B cell (primary cell): Measurements from ENCODE around the gene PAPPA. TPM values are rescaled to one million over a fixed set of nuclear protein-coding genes. Genes with fewer than 3 reads are reported as not detected.

ENCODE experiments used
- ATAC-seq: fragments of 200-7000 bp; cut with Tn5 transposase; one replicate; pipeline ENCODE4 v1.10.0; 2021; ENCODE audit warnings: low read depth, mild to moderate bottlenecking, moderate number of reproducible peaks, moderate library complexity
- CTCF ChIA-PET: fragments of 350-600 bp; sonication (Branson Sonifier 250); formaldehyde crosslinking; loops from one replicate; lab custom pipeline; 2021; ENCODE audit warnings: antibody characterized with exemption, inconsistent platforms; lab: Charles Lee
- POLR2A ChIA-PET: fragments of 350-600 bp; sonication (Branson Sonifier 250); formaldehyde crosslinking; loops from one replicate; lab custom pipeline; 2021; ENCODE audit warnings: antibody characterized with exemption; lab: Charles Lee
- DNase-seq: peaks from one replicate; pipeline ENCODE4 v3.0.0; 2013
- H2AFZ ChIP-seq: 2 replicates; pipeline ENCODE4 v1.6.1; 2012; ENCODE audit warnings: mild to moderate bottlenecking, low read depth, low read length; ENCODE audit not compliant: insufficient read depth, poor library complexity, severe bottlenecking
- H3K27ac ChIP-seq, 2 donors: 1 replicate in 1 of 2; 2 replicates in 1 of 2; pipeline ENCODE4 v1.5.1; 2012 to 2013; ENCODE audit warnings: low read length in 2 of 2, mild to moderate bottlenecking in 2 of 2, moderate library complexity in 1 of 2
- H3K27me3 ChIP-seq, 4 experiments: fragments of 200-600 bp in 1 of 4; sonication (generic) in 1 of 4; replicated peaks in 1 of 4; 1 replicate in 2 of 4; 2 replicates in 2 of 4; pipeline versions ENCODE4 v1.6.1 to v1.7.0; 2013 to 2016; ENCODE audit warnings: low read length in 3 of 4, mild to moderate bottlenecking in 2 of 4, mixed read lengths in 1 of 4, moderate library complexity in 1 of 4; ENCODE audit not compliant: insufficient read depth in 4 of 4, control insufficient read depth in 3 of 4; ENCODE audit errors: control extremely low read depth in 1 of 4
- H3K36me3 ChIP-seq, 2 experiments: replicated peaks in 1 of 2; 1 replicate in 1 of 2; 2 replicates in 1 of 2; pipeline versions ENCODE4 v1.6.1 to v1.7.1; 2013; ENCODE audit warnings: low read length in 1 of 2; ENCODE audit not compliant: insufficient read depth in 2 of 2, control insufficient read depth in 1 of 2; ENCODE audit errors: control extremely low read depth in 1 of 2, extremely low read depth in 1 of 2
- H3K4me1 ChIP-seq, 2 donors: fragments of 200-600 bp in 1 of 2; sonication (generic) in 1 of 2; 1 replicate in 1 of 2; 2 replicates in 1 of 2; pipeline versions ENCODE4 v1.5.1 to v1.6.1; 2013 to 2017; ENCODE audit warnings: low read length in 2 of 2; ENCODE audit not compliant: control insufficient read depth in 2 of 2, insufficient read depth in 2 of 2
- H3K4me2 ChIP-seq: replicated peaks from 2 replicates; pipeline ENCODE3; 2012; ENCODE audit warnings: mild to moderate bottlenecking, low read depth, low read length; ENCODE audit not compliant: poor library complexity, severe bottlenecking
- H3K4me3 ChIP-seq, 5 experiments: fragments of 200-600 bp in 1 of 5; sonication (generic) in 1 of 5; 1 replicate in 3 of 5; 2 replicates in 2 of 5; pipeline versions ENCODE4 v1.5.1 to v1.7.0; 2011 to 2016; ENCODE audit warnings: low read length in 4 of 5, mild to moderate bottlenecking in 4 of 5, low read depth in 2 of 5, control low read depth in 1 of 5, moderate library complexity in 1 of 5; ENCODE audit not compliant: insufficient read depth in 1 of 5; ENCODE audit errors: control extremely low read depth in 1 of 5, extremely low read depth in 1 of 5
- H3K79me2 ChIP-seq: fragments of 200-600 bp; sonication (generic); one replicate; pipeline ENCODE4 v1.6.0; 2016; ENCODE audit warnings: low read length; ENCODE audit not compliant: control insufficient read depth, insufficient read depth
- H3K9ac ChIP-seq: fragments of 200-600 bp; sonication (generic); 2 replicates; pipeline ENCODE4 v1.6.1; 2017; ENCODE audit warnings: mild to moderate bottlenecking, low read length, moderate library complexity
- H3K9me3 ChIP-seq, 3 donors: one replicate each; pipeline versions ENCODE4 v1.6.1 to v1.7.1; 2013; ENCODE audit warnings: low read length in 2 of 3; ENCODE audit not compliant: control insufficient read depth in 2 of 3, insufficient read depth in 1 of 3; ENCODE audit errors: control extremely low read depth in 1 of 3
- H4K20me1 ChIP-seq: 2 replicates; pipeline ENCODE4 v1.6.0; 2012; ENCODE audit warnings: mild to moderate bottlenecking, low read length; ENCODE audit not compliant: insufficient read depth, control insufficient read depth, poor library complexity, severe bottlenecking
- H3K27ac Mint-ChIP-seq: one replicate; pipeline ENCODE4 v1.8.0; 2021; ENCODE audit warnings: mixed read lengths
- H3K27me3 Mint-ChIP-seq: one replicate; pipeline ENCODE4 v1.8.0; 2021; ENCODE audit warnings: mixed read lengths
- H3K4me1 Mint-ChIP-seq: one replicate; pipeline ENCODE4 v1.8.0; 2021; ENCODE audit warnings: mixed read lengths
- H3K4me3 Mint-ChIP-seq: one replicate; pipeline ENCODE4 v1.8.0; 2021; ENCODE audit warnings: mixed read lengths
- H3K9me3 Mint-ChIP-seq: one replicate; pipeline ENCODE4 v1.8.0; 2022; ENCODE audit warnings: mixed read lengths; ENCODE audit not compliant: insufficient read depth
- EZH2 ChIP-seq: IDR thresholded peaks from 2 replicates; pipeline ENCODE4 v1.6.1; 2012; ENCODE audit warnings: borderline replicate concordance, low read depth, mild to moderate bottlenecking, moderate library complexity, low read length; ENCODE audit not compliant: insufficient read depth, poor library complexity, severe bottlenecking
- WGBS: methylation state at CpG from one replicate; pipeline ENCODE4 v1.1.5; 2013; ENCODE audit warnings: missing lambda C conversion rate; ENCODE audit not compliant: insufficient coverage; 5-methylcytosine and 5-hydroxymethylcytosine counted together
- intact Hi-C: fragments of 100-400 bp; cut with micrococcal nuclease; formaldehyde crosslinking; loops from one replicate; pipeline ENCODE4 v1.10.0; 2022
- polyA plus RNA-seq: library from polyadenylated mRNA; depleted of rRNA; stranded (reverse); fragments of >200 nt; gene quantifications from 2 replicates; pipeline ENCODE4 v1.2.3, GENCODE V29; 2012
- total RNA-seq, 2 donors: library from RNA; stranded (reverse); fragments of 120-200 nt in 1 of 2; gene quantifications; 1 replicate in 1 of 2; 2 replicates in 1 of 2; pipeline versions ENCODE4 v1.2.3 to v1.2.4, GENCODE V29; 2013 to 2022
- TF ChIP-seq, protein P1 (sequence below): fragments of 200-600 bp; IDR thresholded peaks from one replicate; pipeline ENCODE4 v1.8.0; 2022; ENCODE audit warnings: antibody characterized with exemption, mild to moderate bottlenecking

The PAPPA gene
- total and polyA plus RNA-seq, 2 donors (not counting 1 experiment from before 2014, with no cell fraction given): not detected

- TF ChIP-seq, protein P1, sequence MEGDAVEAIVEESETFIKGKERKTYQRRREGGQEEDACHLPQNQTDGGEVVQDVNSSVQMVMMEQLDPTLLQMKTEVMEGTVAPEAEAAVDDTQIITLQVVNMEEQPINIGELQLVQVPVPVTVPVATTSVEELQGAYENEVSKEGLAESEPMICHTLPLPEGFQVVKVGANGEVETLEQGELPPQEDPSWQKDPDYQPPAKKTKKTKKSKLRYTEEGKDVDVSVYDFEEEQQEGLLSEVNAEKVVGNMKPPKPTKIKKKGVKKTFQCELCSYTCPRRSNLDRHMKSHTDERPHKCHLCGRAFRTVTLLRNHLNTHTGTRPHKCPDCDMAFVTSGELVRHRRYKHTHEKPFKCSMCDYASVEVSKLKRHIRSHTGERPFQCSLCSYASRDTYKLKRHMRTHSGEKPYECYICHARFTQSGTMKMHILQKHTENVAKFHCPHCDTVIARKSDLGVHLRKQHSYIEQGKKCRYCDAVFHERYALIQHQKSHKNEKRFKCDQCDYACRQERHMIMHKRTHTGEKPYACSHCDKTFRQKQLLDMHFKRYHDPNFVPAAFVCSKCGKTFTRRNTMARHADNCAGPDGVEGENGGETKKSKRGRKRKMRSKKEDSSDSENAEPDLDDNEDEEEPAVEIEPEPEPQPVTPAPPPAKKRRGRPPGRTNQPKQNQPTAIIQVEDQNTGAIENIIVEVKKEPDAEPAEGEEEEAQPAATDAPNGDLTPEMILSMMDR: no peak
- TF ChIP-seq EZH2: no peak
- no peak overlapping the region for H3K27ac ChIP-seq
- H3K4me2 ChIP-seq: no peak overlapping the region
- 20% methylated on average over 1 of the region's 3 CpGs for WGBS
- intact Hi-C loops: no loop called here
- H2AFZ ChIP-seq: no peak overlapping the region
- no peak overlapping the region for H3K9ac ChIP-seq
- Mint-ChIP-seq H3K4me1 (no peaks in the 10 kb centered on the region), H3K9me3 (peaks cover 6% of the 10 kb centered on the region), H3K27me3 (no peaks in the 10 kb centered on the region), H3K4me3 (no peak overlapping the region), H3K27ac (no peak overlapping the region)
- ChIA-PET POLR2A (no interaction called here), CTCF (no interaction called here)
- no peak for DNase-seq
- no peak for ATAC-seq
- no peaks in the 10 kb centered on the region for H3K27me3 ChIP-seq
- H3K4me1 ChIP-seq: no peaks in the 10 kb centered on the region
- H3K79me2 ChIP-seq: no peaks in the 10 kb centered on the region
- no peak overlapping the region for H3K4me3 ChIP-seq
- no peaks in the 10 kb centered on the region for H4K20me1 ChIP-seq
- no peaks in the 10 kb centered on the region for H3K36me3 ChIP-seq
- H3K9me3 ChIP-seq: no peaks in the 10 kb centered on the region
Measured at GRCh38 chr9:116213693-116214047, 60.1 kb downstream of the PAPPA start.

GRCh38 chr9:116218399-116218798, 64.8 kb downstream of the PAPPA start:
- H4K20me1 ChIP-seq: no peaks in the 10 kb centered on the region
- no peaks in the 10 kb centered on the region for H3K27me3 ChIP-seq
- H2AFZ ChIP-seq: no peak overlapping the region
- no peaks in the 10 kb centered on the region for H3K4me1 ChIP-seq
- no peak overlapping the region for H3K27ac ChIP-seq
- intact Hi-C loops: no loop called here
- H3K4me3 Mint-ChIP-seq: no peak overlapping the region
- H3K27me3 Mint-ChIP-seq: no peaks in the 10 kb centered on the region
- H3K36me3 ChIP-seq: no peaks in the 10 kb centered on the region
- no peak overlapping the region for H3K27ac Mint-ChIP-seq
- ChIA-PET CTCF (no interaction called here), POLR2A (no interaction called here)
- peaks cover 6% of the 10 kb centered on the region for H3K9me3 Mint-ChIP-seq
- no peaks in the 10 kb centered on the region for H3K9me3 ChIP-seq
- no peaks in the 10 kb centered on the region for H3K79me2 ChIP-seq
- no peak for ATAC-seq
- no peak overlapping the region for H3K9ac ChIP-seq
- no peak for DNase-seq
- no peak overlapping the region for H3K4me2 ChIP-seq
- no peak overlapping the region for H3K4me3 ChIP-seq
- H3K4me1 Mint-ChIP-seq: no peaks in the 10 kb centered on the region
- no peak for TF ChIP-seq EZH2
- TF ChIP-seq, protein P1: no peak
- 83% methylated on average over 1 of the region's 1 CpG for WGBS
